Activated gamma-delta T cell treated with anti-CD3 and anti-CD28 coated beads, Interleukin-2, amount 50 U/mL, for 16 hours (primary cell): Measurements from ENCODE around the gene ATF7.
A peak's percentile ranks its signal among the peaks of the same experiment; 100 is the strongest.

Source experiments
- DNase-seq: peaks from one replicate; pipeline ENCODE4 v3.0.0-alpha.2; 2020; ENCODE audit warnings: low read depth

ATF7 gene

GRCh38 chr12:53500142-53500775, 125.9 kb downstream of the ATF7 start:
- no peak for DNase-seq

GRCh38 chr12:53499266-53500141, 126.7 kb downstream of the ATF7 start, which contains the start of gene MAP3K12:
MAP3K12 (minus strand) TSS chr12:53499458; CDS start chr12:53487391, 12,067 bp downstream.
- peak; percentile 47 for DNase-seq

- DNase-seq = no peak
Measured at GRCh38 chr12:53498235-53498630, 127.9 kb downstream of the ATF7 start.

GRCh38 chr12:53497461-53497860, 128.7 kb downstream of the ATF7 start:
- no peak for DNase-seq

GRCh38 chr12:53496752-53497032, 129.5 kb downstream of the ATF7 start:
- no peak for DNase-seq

- DNase-seq = no peak
Measured at GRCh38 chr12:53495903-53496751, 130.1 kb downstream of the ATF7 start.

GRCh38 chr12:53493610-53494391, 132.4 kb downstream of the ATF7 start:
- no peak for DNase-seq

GRCh38 chr12:53492830-53493609, 133.2 kb downstream of the ATF7 start:
- DNase-seq = peak; percentile 77

GRCh38 chr12:53492188-53492587, 134.0 kb downstream of the ATF7 start:
- no peak for DNase-seq

GRCh38 chr12:53489242-53489864, 136.8 kb downstream of the ATF7 start:
- DNase-seq = no peak

- no peak for DNase-seq
Measured at GRCh38 chr12:53486736-53487487, 139.3 kb downstream of the ATF7 start.

GRCh38 chr12:53485955-53486735, 140.0 kb downstream of the ATF7 start:
- DNase-seq = no peak

GRCh38 chr12:53484686-53485575, 141.3 kb downstream of the ATF7 start:
- no peak for DNase-seq

- no peak for DNase-seq
Measured at GRCh38 chr12:53483979-53484377, 142.2 kb downstream of the ATF7 start.

GRCh38 chr12:53483225-53483978, 142.8 kb downstream of the ATF7 start:
- no peak for DNase-seq

- no peak for DNase-seq
Measured at GRCh38 chr12:53482626-53483168, 143.5 kb downstream of the ATF7 start.
